Urinary bladder (tissue), 4 donors: ENCODE measurements around the gene ADIPOR2. TPM values are rescaled to one million over a fixed set of nuclear protein-coding genes. Genes with fewer than 3 reads are reported as not detected.

Source experiments
- DNase-seq: peaks from one replicate; pipeline ENCODE4 v3.0.0-alpha.2; 2015; ENCODE audit errors: extremely low spot score
- H3K27ac ChIP-seq: one replicate; pipeline ENCODE4 v1.5.1; 2013; ENCODE audit warnings: low read depth, mild to moderate bottlenecking, moderate library complexity
- H3K36me3 ChIP-seq: one replicate; pipeline ENCODE4 v1.6.1; 2013; ENCODE audit warnings: mild to moderate bottlenecking, moderate library complexity; ENCODE audit not compliant: insufficient read depth
- H3K4me1 ChIP-seq: one replicate; pipeline ENCODE4 v1.6.1; 2013; ENCODE audit warnings: mild to moderate bottlenecking, moderate library complexity; ENCODE audit not compliant: insufficient read depth
- H3K4me3 ChIP-seq: one replicate; pipeline ENCODE4 v1.5.1; 2013; ENCODE audit warnings: low read depth, low read length
- WGBS: extraction: QIAGEN DNeasy Blood & Tissue Kit; methylation state at CpG from one replicate; pipeline ENCODE4 v1.1.7; 2013; 5-methylcytosine and 5-hydroxymethylcytosine counted together
- polyA plus RNA-seq: library from polyadenylated mRNA; stranded (reverse); fragments of 200-250 nt; gene quantifications from one replicate; pipeline ENCODE4 v1.2.3, GENCODE V29; 2013
- total RNA-seq: library from RNA; depleted of rRNA; stranded (reverse); fragments of >200 nt; gene quantifications from one replicate; pipeline ENCODE4 v1.2.3, GENCODE V29; 2014
- donor health status: healthy with polysubstance abuse.
- donor health status: healthy.

The ADIPOR2 gene, protein sequence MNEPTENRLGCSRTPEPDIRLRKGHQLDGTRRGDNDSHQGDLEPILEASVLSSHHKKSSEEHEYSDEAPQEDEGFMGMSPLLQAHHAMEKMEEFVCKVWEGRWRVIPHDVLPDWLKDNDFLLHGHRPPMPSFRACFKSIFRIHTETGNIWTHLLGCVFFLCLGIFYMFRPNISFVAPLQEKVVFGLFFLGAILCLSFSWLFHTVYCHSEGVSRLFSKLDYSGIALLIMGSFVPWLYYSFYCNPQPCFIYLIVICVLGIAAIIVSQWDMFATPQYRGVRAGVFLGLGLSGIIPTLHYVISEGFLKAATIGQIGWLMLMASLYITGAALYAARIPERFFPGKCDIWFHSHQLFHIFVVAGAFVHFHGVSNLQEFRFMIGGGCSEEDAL
- total RNA-seq (50.5 TPM), polyA plus RNA-seq (38.1 TPM)

DNA sequence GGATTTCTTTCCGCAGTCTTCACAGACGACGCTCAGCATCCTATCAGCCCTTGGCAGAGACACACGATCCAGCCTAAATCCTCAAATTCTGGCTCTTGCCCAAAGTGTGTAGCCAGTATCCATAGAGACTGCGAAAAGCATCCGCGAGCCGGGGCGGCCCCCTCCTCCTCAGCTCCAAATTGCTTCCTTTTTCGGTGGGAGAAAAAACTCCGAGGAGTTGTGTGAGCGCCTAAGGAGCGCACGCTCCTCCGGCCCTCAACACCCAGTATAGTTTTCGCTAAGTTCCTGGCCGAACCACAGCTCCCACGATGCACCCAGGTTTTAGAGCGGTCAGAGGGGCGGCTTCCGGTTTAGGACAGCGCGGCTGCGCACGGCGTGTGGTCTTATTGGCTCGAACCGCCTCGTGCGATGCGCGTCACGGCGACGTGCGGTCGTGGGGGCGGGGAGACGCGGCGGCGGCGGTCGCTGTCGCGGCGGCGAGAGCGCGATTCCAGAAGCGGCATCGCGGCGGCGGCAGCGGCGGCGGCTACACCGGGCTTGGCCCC, at the start of gene ADIPOR2:
Gene ADIPOR2 (plus strand): TSS at position 493 of the 545 bp plus-strand sequence. CDS start 63,274 bp downstream, outside the sequence.
- H3K4me1 ChIP-seq: no peaks in the 10 kb centered on the region
- no peaks in the 10 kb centered on the region for H3K36me3 ChIP-seq
- DNase-seq: peak; percentile 91
- peak within 1 kb of the TSS; percentile 85 for H3K27ac ChIP-seq
- WGBS: under 1% methylated on average over 58 of the region's 59 CpGs
- peak within 1 kb of the TSS; percentile 95 for H3K4me3 ChIP-seq

DNA sequence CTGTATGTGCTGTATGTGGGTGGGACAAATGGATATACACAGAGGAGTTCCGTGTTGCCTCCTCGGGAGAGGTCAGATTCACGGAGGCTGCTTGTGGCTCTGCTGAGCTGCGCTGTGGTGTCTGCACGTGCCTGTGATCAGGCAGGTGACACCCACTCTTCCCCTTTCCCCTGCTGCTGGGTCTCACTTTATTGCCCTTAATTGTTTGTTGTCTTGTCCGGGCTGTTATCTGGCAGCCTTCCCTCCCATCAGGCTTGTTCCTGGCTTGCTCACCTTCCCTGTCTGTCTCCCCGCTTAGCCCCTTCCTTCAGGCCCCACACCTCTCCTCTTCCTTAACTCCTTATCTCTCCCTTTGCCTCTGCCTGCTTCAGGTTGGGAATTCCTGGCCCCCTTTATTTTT, 48.4 kb upstream of the ADIPOR2 start:
- no peak overlapping the region for H3K27ac ChIP-seq
- no peaks in the 10 kb centered on the region for H3K4me1 ChIP-seq
- H3K4me3 ChIP-seq: no peak overlapping the region
- no peak for DNase-seq
- no peaks in the 10 kb centered on the region for H3K36me3 ChIP-seq
- 79% methylated on average over 7 of the region's 7 CpGs for WGBS

DNA sequence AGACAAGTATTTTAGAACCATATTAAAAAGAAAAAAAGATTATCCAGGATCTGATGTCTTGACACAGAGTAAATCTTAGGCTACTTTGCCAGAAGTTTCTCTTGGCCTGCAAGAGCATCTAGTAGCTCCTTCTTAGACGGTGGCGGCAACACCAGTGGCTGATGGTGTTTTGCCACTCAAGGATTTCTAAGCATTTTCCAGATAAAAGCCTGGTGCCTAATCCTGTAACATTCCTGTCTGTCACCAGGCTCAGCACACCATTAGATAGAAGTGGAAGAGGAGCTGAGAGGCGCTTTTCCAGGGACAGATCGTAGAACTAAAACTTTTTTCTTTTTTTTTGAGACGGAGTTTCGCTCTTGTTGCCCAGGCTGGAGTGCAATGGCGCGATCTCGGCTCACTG, 47.8 kb upstream of the ADIPOR2 start:
- no peak for DNase-seq
- Histone ChIP-seq H3K4me3 (no peak overlapping the region), H3K4me1 (no peaks in the 10 kb centered on the region), H3K27ac (no peak overlapping the region), H3K36me3 (no peaks in the 10 kb centered on the region)
- WGBS: 93% methylated on average over 9 of the region's 9 CpGs

DNA sequence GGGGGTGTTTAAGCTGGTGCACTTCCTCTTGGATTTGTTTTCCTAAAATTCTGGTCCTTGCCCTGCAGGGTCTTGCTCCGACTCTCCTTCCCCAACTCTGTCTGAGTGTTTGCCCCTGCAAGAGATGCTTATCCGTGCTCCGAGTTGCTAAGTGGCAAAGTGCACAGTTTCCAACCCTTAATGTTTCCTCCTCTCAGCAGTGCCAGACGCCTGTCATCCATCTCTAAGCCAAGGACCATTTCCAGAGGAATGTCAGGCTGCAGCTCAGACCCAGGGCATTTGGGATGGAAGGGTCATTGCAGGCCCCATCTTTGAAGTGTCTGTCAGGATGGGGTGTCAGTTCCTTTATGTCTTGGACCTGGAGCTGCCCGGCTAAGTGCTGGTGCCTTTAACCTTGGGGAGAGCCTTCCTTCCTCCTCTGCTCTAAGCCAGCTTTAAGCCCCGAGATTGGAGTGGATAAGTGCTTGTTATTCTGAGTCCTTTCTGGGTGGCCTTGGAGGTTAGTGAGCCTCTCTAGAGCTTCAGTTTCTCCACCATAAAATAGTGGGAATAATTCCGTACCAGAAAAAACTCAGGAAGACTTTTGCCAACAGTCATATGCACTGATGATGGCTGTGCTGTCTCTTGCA, 46.9 kb upstream of the ADIPOR2 start:
- Histone ChIP-seq H3K4me1 (no peaks in the 10 kb centered on the region), H3K36me3 (no peaks in the 10 kb centered on the region), H3K4me3 (no peak overlapping the region), H3K27ac (no peak overlapping the region)
- 45% methylated on average over 7 of the region's 7 CpGs for WGBS
- DNase-seq: no peak

DNA sequence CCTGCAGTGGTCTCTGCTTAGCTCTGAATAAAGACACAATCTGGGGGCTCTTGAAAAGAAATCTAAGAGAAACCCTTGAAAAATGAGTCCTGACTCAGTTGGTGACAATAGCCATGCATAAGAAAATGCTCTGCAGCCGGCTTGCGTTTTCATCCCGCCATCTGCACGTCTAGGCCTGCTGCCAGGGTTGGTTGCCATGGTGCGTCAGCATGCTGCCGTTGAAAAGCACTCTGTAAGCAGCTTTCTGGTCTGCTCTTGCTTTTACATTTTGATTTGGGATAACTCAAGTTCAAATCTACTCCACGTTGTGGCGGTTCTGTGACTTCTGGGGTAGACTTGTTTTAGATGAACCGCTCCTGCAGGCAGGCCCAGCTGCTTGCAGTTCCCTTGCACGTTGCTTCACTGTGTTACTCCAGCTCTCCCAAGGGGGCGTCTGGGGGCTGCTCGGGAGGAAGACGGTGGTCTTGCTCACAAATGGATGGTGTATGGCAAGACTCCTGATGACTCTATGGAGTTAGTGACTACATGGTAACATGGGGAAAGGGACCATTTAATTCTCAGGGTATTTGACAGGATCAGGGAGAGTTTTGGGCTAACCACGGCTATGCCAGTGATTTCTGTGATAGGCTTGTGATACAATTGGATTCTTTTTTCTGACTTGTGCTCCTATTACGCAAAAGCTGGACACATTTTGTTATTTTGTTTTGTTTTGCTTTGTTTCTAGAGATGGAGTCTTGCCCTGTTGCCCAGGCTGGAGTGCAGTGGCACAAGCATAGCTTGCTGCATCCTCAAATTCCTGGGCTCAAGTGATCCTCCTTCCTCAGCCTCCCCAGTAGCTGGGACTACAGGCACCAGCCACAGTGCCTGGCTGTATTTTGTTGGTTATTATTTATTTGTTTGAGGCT, 46.1 kb upstream of the ADIPOR2 start:
- peak; percentile 80 for DNase-seq
- Histone ChIP-seq H3K4me1 (no peaks in the 10 kb centered on the region), H3K36me3 (no peaks in the 10 kb centered on the region), H3K4me3 (no peak overlapping the region), H3K27ac (no peak overlapping the region)
- WGBS: 30% methylated on average over 15 of the region's 15 CpGs

DNA sequence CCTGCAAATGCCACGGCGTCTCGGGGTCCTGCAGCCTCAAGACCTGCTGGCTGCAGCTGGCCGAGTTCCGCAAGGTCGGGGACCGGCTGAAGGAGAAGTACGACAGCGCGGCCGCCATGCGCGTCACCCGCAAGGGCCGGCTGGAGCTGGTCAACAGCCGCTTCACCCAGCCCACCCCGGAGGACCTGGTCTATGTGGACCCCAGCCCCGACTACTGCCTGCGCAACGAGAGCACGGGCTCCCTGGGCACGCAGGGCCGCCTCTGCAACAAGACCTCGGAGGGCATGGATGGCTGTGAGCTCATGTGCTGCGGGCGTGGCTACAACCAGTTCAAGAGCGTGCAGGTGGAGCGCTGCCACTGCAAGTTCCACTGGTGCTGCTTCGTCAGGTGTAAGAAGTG, 45.1 kb upstream of the ADIPOR2 start:
- Histone ChIP-seq H3K4me3 (no peak overlapping the region), H3K4me1 (no peaks in the 10 kb centered on the region), H3K36me3 (no peaks in the 10 kb centered on the region), H3K27ac (no peak overlapping the region)
- DNase-seq: no peak
- 97% methylated on average over 29 of the region's 29 CpGs for WGBS

DNA sequence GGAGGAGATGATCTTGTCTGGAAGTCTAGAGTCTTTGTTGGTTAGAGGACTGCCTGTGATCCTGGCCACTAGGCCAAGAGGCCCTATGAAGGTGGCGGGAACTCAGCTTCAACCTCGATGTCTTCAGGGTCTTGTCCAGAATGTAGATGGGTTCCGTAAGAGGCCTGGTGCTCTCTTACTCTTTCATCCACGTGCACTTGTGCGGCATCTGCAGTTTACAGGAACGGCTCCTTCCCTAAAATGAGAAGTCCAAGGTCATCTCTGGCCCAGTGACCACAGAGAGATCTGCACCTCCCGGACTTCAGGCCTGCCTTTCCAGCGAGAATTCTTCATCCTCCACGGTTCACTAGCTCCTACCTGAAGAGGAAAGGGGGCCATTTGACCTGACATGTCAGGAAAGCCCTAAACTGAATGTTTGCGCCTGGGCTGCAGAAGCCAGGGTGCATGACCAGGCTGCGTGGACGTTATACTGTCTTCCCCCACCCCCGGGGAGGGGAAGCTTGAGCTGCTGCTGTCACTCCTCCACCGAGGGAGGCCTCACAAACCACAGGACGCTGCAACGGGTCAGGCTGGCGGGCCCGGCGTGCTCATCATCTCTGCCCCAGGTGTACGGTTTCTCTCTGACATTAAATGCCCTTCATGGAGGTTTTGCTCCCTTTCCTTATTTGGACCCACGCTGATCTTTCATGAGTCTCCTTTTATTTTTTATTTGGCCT, 44.1 kb upstream of the ADIPOR2 start:
- Histone ChIP-seq H3K36me3 (no peaks in the 10 kb centered on the region), H3K4me1 (no peaks in the 10 kb centered on the region)

DNA sequence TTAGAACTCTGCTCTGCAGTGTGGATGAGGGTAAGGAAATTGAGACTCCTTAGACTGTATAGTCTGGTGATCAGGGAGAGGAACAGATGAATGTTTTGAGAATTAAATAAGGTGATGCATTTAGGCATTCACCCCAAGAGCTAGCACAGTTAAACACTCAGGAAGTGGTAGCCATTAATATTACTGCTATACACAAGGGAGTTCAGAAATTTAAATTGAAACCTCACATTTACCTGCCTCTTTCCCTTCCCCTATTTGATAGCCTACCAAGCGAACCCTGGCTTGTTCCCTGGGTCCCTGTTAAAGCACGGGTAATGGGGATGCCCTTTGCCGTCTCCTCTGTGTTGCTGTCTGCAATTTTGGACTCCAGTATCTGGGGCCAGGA, 43.6 kb upstream of the ADIPOR2 start:
- Histone ChIP-seq H3K36me3 (no peaks in the 10 kb centered on the region), H3K4me1 (no peaks in the 10 kb centered on the region), H3K4me3 (no peak overlapping the region), H3K27ac (no peak overlapping the region)
- WGBS: 97% methylated on average over 3 of the region's 3 CpGs
- no peak for DNase-seq

More for the DNA sequence above, 44.1 kb upstream of the ADIPOR2 start:
- DNase-seq: no peak
- Histone ChIP-seq H3K27ac (no peak overlapping the region), H3K4me3 (no peak overlapping the region)
- WGBS: 89% methylated on average over 21 of the region's 21 CpGs

DNA sequence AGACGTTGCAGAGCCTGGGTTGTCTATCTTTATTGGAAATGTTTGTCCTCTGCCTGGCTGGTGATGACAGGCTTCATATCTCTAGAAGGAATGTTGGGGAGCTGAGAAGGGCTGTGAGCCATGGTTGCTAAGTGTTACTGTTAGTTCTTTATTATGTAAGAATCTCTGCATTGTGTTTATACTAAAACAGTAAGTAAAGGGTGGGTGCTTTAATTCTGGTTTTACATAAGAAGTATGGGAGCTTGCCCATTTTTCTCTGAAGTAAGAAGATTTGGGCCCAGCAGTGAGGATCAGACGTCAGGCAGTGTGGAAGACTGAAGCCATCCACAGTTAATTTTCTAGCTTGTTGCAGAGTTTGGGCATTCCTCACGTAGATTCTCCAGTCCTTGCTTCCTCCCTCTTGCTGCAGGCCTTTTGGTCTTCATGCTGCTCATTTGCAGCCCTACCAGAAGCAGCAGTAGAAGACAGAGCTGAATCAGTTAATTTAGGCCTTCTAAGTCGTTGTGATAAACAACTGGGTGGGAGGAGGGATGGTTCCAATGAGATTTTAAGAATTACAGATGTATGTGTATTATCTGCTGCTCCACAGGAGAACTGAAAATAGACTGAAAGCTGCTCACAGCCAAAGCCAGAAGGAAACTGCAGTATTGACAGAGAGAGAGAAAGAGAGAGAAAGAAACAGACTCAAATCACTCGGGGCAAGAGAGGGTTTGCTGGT, 40.5 kb upstream of the ADIPOR2 start:
- no peak overlapping the region for H3K27ac ChIP-seq
- WGBS: 22% methylated on average over 5 of the region's 5 CpGs
- H3K36me3 ChIP-seq: no peaks in the 10 kb centered on the region
- no peak for DNase-seq
- no peaks in the 10 kb centered on the region for H3K4me1 ChIP-seq
- no peak overlapping the region for H3K4me3 ChIP-seq

DNA sequence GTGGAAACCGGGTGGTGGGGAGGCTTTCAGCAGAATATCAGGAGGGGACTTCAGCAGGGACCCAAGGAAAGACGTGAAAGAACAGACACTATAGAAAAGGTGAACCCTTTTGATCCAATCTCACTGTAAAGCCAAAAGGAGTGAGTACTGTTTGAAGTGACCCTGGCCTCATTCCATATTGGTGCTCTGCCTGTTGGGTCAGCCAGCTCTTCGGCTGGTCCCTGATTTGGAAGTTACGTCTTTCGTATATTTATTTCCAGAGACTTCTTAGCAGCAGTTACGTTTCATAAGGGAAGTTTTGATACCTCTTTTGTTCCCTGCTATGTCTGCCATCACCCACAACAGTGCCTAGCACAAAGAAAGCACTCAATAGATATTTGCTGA, 39.9 kb upstream of the ADIPOR2 start:
- Histone ChIP-seq H3K27ac (no peak overlapping the region), H3K4me1 (no peaks in the 10 kb centered on the region), H3K36me3 (no peaks in the 10 kb centered on the region), H3K4me3 (no peak overlapping the region)
- 36% methylated on average over 6 of the region's 6 CpGs for WGBS
- no peak for DNase-seq

DNA sequence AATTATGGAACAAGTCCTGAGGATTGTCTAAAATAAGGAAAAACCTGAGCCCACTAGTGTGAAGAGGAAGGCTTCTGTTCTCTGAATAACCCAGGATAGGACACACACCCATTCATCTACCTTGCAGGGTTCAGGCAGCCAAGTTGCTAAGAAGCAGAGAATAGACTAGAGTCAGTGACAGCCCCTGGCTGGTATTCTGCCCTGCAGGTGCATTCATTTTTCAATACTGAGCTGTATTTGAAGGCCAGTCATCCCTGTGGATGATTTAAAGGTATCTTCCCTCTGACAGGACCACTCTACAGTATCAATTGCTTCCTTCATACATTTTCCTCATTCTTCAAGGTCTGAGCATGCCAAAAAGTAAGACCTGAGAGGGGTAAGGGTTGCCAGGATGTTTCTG, 38.9 kb upstream of the ADIPOR2 start:
- Histone ChIP-seq H3K36me3 (no peaks in the 10 kb centered on the region), H3K27ac (no peak overlapping the region), H3K4me1 (no peaks in the 10 kb centered on the region), H3K4me3 (no peak overlapping the region)
- no peak for DNase-seq

DNA sequence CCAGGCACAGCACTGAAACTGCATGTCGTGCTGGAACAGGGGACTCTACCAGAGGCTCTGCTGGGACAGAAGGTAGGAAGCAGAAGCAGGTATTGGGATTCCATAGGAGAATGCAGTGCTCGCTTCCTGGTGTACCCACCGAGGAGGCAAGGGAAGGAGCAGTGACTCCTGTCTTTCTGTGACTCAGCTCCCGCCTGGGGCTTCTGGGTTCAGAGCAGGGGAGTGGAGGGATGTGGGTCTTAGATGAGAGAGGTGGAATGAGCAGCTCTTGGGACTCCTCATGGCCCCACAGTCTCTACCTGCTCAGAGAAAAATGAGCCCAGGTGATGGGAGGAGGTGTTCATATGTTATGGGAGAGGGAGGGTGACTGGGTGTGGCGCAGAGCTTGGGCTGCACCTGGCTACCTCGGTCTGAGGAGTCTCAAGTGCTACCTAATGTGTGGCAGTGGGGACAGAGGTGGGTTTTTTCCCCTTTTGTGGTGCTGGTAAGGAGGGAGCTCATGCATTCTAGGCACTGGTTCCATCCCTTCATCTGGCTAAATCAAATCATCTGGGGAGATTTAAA, 35.6 kb upstream of the ADIPOR2 start:
- no peaks in the 10 kb centered on the region for H3K4me1 ChIP-seq
- WGBS: 93% methylated on average over 6 of the region's 6 CpGs
- no peak for DNase-seq

More for the DNA sequence above, 35.6 kb upstream of the ADIPOR2 start:
- Histone ChIP-seq H3K4me3 (no peak overlapping the region), H3K36me3 (no peaks in the 10 kb centered on the region), H3K27ac (no peak overlapping the region)
